Smooth muscle cell of the umbilical artery (primary cell): ENCODE data around the gene MICALL1. TPM values are rescaled to one million over a fixed set of nuclear protein-coding genes. Genes with fewer than 3 reads are reported as not detected.

Experiments used
- total RNA-seq: library from RNA; depleted of rRNA; stranded (reverse); fragments of >200 nt; gene quantifications from 2 replicates; pipeline ENCODE4 v1.2.3, GENCODE V29; 2014

MICALL1 gene, protein sequence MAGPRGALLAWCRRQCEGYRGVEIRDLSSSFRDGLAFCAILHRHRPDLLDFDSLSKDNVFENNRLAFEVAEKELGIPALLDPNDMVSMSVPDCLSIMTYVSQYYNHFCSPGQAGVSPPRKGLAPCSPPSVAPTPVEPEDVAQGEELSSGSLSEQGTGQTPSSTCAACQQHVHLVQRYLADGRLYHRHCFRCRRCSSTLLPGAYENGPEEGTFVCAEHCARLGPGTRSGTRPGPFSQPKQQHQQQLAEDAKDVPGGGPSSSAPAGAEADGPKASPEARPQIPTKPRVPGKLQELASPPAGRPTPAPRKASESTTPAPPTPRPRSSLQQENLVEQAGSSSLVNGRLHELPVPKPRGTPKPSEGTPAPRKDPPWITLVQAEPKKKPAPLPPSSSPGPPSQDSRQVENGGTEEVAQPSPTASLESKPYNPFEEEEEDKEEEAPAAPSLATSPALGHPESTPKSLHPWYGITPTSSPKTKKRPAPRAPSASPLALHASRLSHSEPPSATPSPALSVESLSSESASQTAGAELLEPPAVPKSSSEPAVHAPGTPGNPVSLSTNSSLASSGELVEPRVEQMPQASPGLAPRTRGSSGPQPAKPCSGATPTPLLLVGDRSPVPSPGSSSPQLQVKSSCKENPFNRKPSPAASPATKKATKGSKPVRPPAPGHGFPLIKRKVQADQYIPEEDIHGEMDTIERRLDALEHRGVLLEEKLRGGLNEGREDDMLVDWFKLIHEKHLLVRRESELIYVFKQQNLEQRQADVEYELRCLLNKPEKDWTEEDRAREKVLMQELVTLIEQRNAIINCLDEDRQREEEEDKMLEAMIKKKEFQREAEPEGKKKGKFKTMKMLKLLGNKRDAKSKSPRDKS
- total RNA-seq = 23.2 and 51.8 TPM in 2 replicates

DNA sequence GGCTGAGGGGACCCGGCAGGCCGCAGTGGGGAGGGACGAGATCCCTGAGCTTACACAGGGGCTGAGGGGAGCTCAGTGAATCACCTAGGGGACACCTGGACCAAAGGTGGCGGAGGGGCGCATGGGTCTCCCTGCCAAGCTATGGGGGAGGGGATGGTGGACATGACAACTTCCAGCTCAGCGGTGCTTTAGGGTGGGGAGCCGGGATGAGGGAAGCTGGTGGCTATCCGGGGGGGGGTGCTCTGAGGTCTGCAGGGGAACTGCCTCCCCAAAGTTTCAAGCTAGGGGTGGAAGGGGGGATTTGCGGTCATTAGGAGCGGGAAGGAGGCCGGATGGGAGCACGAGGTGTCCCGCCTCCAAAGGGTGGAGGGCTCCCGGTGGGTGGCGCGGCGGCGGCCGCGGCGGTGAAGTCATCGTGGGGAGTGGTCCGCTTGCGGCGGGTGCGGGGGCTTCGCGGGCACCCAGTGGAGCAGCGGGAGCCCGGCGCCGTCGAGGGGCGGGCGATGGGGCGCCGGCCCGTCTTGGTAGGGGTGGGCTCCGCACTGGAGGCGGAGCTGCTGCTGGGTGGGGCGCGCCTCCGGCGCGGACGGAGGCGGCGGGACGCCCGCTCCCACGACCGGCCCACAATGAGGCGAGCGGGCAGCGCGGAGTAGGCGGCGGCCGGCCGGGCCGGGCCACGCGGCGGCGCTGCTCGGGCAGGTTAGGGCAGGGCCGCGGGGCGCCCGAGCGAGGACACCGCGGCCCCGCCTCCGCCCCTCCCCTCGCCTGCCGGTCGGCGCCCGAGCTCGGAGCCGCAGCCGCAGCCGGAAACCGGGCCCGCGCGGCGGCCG lies at the start of gene MICALL1:
MICALL1 (plus strand) TSS at position 764 of the 830 bp plus-strand sequence. CDS start 126 bp downstream, outside the sequence.

DNA sequence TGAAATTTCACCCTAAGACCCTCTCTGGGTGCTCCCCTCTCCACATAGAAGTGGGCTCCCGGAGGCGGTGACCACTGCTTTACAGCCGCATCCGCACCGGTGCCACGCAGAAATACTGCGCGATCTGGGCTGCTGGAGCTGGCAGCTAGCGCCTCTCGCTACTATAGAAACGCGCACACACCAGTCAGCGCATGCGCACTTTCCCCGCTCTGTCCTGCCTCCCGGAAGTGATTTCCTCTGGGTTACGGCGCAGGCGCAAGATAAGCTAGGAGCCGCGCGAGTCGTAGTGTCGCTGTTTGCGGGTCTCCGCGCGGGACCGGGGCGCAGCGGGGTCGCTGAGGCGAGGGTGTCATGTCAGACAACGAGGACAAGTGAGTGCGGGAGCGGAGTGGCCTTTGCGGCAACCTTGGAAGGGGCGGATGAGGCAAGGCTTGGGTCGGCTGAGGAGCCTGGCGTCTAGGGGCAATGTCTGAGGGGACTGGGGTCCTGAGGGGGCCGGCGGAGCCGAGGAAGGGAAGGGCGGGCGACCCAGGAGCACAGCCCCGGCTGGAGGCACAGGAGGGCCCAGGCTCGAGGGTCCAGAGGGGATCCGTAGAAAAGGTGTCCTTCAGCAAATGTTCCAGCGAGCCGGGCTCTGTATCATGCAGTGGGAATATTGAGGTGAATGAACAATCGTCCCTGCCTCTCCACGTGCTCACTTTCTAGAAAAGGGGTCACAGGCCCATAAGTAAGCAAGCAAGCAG lies 47.5 kb downstream of the MICALL1 start, which contains the start of the genes C22orf23 and POLR2F:
C22orf23 (minus strand) TSS at position 165 of the 743 bp plus-strand sequence. CDS start 452 bp downstream, outside the sequence.
POLR2F (plus strand) TSS at position 263 of the 743 bp plus-strand sequence; CDS start at position 352, 89 bp downstream.

DNA sequence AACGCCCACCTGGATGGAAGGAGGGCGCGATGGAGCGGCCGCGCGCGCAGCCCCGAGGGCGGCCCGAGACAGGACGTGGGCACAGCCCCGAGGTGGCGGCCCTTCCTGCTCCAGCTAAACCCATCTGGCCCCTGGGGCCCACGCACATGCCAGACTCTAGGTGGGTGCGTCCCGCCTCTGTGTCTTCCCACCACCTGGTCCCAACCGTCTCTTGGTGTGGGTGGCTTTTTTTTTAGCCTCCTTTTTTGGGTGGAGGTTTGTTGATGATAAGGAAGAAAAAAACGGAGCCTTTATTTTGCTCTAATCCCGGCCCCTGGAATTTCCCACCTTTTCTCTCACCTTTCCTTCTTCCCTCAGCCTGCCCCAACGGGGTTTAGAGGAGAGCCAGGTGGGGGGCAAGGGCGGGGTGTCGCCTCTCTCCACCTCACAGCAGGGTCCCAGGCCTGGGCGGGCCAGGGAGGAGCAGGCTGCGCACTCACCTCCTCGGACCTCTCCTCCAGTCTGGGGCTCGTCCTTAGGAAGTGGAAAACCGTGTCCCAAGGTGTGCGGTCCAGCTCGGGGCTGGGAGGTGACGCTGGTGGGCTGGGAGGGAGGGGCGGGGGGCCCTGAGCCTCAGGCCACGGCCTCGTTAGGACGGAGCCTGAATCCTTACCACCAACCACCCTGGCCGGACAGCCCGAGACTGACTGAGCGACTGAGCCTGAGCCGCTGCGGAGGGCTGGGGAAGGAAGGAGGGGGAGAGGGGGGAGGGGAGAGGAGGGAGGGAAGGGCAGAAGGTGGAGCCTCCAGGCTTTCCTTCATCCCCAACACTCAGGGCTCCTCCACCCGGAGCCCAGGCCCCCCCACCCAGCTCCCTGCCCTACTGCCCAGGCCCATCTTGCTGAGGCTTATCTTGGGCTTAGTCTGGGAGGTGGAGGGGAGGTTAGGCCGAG lies 78.0 kb downstream of the MICALL1 start, which contains the start of gene SOX10:
SOX10 (minus strand) TSS at position 696 of the 932 bp plus-strand sequence. CDS start 771 bp downstream, outside the sequence.

Other genes with a start within 250 kb of the MICALL1 start
- gene PDXP, start 247.6 kb upstream of the MICALL1 start, total RNA-seq = 13.7 and 15.0 TPM in 2 replicates
- gene LGALS1, start 230.7 kb upstream of the MICALL1 start, total RNA-seq = 2,277 and 6,043 TPM in 2 replicates
- gene NOL12, start 220.0 kb upstream of the MICALL1 start, total RNA-seq = 10.7 and 18.0 TPM in 2 replicates
- 160 and 222 TPM in 2 replicates for gene TRIOBP, start 209.2 kb upstream of the MICALL1 start, total RNA-seq
- 29.5 and 48.7 TPM in 2 replicates for gene GCAT, start 98.4 kb upstream of the MICALL1 start, total RNA-seq
- not detected in 2 replicates for gene GALR3, start 82.9 kb upstream of the MICALL1 start, total RNA-seq
- gene ANKRD54, start 62.0 kb upstream of the MICALL1 start, total RNA-seq = 24.8 and 25.2 TPM in 2 replicates
- 295 and 311 TPM in 2 replicates for gene EIF3L, start 56.9 kb upstream of the MICALL1 start, total RNA-seq
- gene C22orf23, start 47.3 kb downstream of the MICALL1 start, total RNA-seq = 0.59 TPM in 1 of 2 replicates, not detected in the other
- 26.1 and 39.7 TPM in 2 replicates for gene POLR2F, start 47.4 kb downstream of the MICALL1 start, total RNA-seq
- gene SOX10, start 78.3 kb downstream of the MICALL1 start, total RNA-seq = not detected in 2 replicates
- 9.8 and 17.2 TPM in 2 replicates for gene PICK1, start 151.1 kb downstream of the MICALL1 start, total RNA-seq
- 0.30 TPM in 1 of 2 replicates, not detected in the other for gene SLC16A8, start 177.9 kb downstream of the MICALL1 start, total RNA-seq
- under 0.01 and 0.18 TPM in 2 replicates for gene BAIAP2L2, start 204.4 kb downstream of the MICALL1 start, total RNA-seq